Effector memory CD8-positive, alpha-beta T cell (primary cell): Measurements from ENCODE around the gene MKI67.

Source experiments
- ATAC-seq: fragments of 150-1000 bp; cut with Tn5 transposase; replicated peaks from 2 replicates; pipeline ENCODE4 v1.10.0; 2021; ENCODE audit warnings: mild to moderate bottlenecking, moderate library complexity
- DNase-seq, 3 experiments: peaks; one replicate each; pipeline ENCODE4 v3.0.0; 2021
- H3K27ac Mint-ChIP-seq, 2 donors: one replicate each; pipeline ENCODE4 v1.8.0; 2022; ENCODE audit warnings: mild to moderate bottlenecking in 2 of 2, mixed read lengths in 2 of 2, moderate library complexity in 2 of 2
- H3K27me3 Mint-ChIP-seq, 2 donors: one replicate each; pipeline ENCODE4 v1.8.0; 2022; ENCODE audit warnings: mixed read lengths in 2 of 2
- H3K36me3 Mint-ChIP-seq: one replicate; pipeline ENCODE4 v1.8.0; 2022; ENCODE audit warnings: mild to moderate bottlenecking, moderate library complexity, mixed read lengths; ENCODE audit not compliant: insufficient read depth
- H3K4me1 Mint-ChIP-seq, 2 donors: one replicate each; pipeline ENCODE4 v1.8.0; 2022; ENCODE audit warnings: low read depth in 2 of 2, mixed read lengths in 2 of 2
- H3K4me3 Mint-ChIP-seq, 2 donors: one replicate each; pipeline ENCODE4 v1.8.0; 2022; ENCODE audit warnings: mild to moderate bottlenecking in 2 of 2, mixed read lengths in 2 of 2, moderate library complexity in 2 of 2
- H3K9me3 Mint-ChIP-seq, 2 donors: one replicate each; pipeline ENCODE4 v1.8.0; 2022; ENCODE audit warnings: mixed read lengths in 2 of 2

MKI67 gene

GRCh38 chr10:128051548-128051947 is 74.7 kb downstream of the MKI67 start:
- peaks cover 75% of the 10 kb centered on the region for H3K36me3 Mint-ChIP-seq
- no peaks in the 10 kb centered on the region for H3K9me3 Mint-ChIP-seq
- ATAC-seq (no peak), DNase-seq (no peak)
- H3K27ac Mint-ChIP-seq: peak overlapping the region; percentile 99
- peaks cover 47 to 59% of the 10 kb centered on the region in 2 donors for H3K4me1 Mint-ChIP-seq
- H3K27me3 Mint-ChIP-seq: no peaks in the 10 kb centered on the region
- peak overlapping the region; percentile 27 to 87 for H3K4me3 Mint-ChIP-seq

GRCh38 chr10:128050936-128051335 is 75.3 kb downstream of the MKI67 start:
- H3K27ac Mint-ChIP-seq: peak overlapping the region; percentile 99
- DNase-seq (no peak), ATAC-seq (no peak)
- no peaks in the 10 kb centered on the region for H3K9me3 Mint-ChIP-seq
- peaks cover 53 to 59% of the 10 kb centered on the region in 2 donors for H3K4me1 Mint-ChIP-seq
- peak overlapping the region; percentile 78 to 87 for H3K4me3 Mint-ChIP-seq
- no peaks in the 10 kb centered on the region for H3K27me3 Mint-ChIP-seq
- H3K36me3 Mint-ChIP-seq: peaks cover 69% of the 10 kb centered on the region

- DNase-seq (no peak), ATAC-seq (no peak)
- H3K27ac Mint-ChIP-seq: peak overlapping the region; percentile 99
- H3K36me3 Mint-ChIP-seq: peaks cover 67% of the 10 kb centered on the region
- H3K4me1 Mint-ChIP-seq: peaks cover 54 to 59% of the 10 kb centered on the region in 2 donors
- no peaks in the 10 kb centered on the region for H3K27me3 Mint-ChIP-seq
- no peaks in the 10 kb centered on the region for H3K9me3 Mint-ChIP-seq
- peak overlapping the region; percentile 78 to 87 for H3K4me3 Mint-ChIP-seq
Observed at GRCh38 chr10:128050121-128050516, 76.1 kb downstream of the MKI67 start.

GRCh38 chr10:128049226-128050120 is 76.8 kb downstream of the MKI67 start:
- Mint-ChIP-seq H3K27me3 (no peaks in the 10 kb centered on the region), H3K4me1 (peaks cover 50 to 58% of the 10 kb centered on the region in 2 donors), H3K36me3 (peaks cover 63% of the 10 kb centered on the region)

GRCh38 chr10:128048819-128049210 is 77.4 kb downstream of the MKI67 start:
- no peaks in the 10 kb centered on the region for H3K9me3 Mint-ChIP-seq
- no peak for DNase-seq
- H3K27ac Mint-ChIP-seq: peak overlapping the region; percentile 99
- ATAC-seq: no peak
- H3K36me3 Mint-ChIP-seq: peaks cover 59% of the 10 kb centered on the region
- H3K4me3 Mint-ChIP-seq: peak overlapping the region; percentile 87 to 97
- H3K4me1 Mint-ChIP-seq: peaks cover 50 to 54% of the 10 kb centered on the region in 2 donors
- H3K27me3 Mint-ChIP-seq: no peaks in the 10 kb centered on the region

More at GRCh38 chr10:128049226-128050120, 76.8 kb downstream of the MKI67 start:
- DNase-seq (no peak), ATAC-seq (no peak)
- peak overlapping the region; percentile 99 for H3K27ac Mint-ChIP-seq
- peak overlapping the region; percentile 87 to 97 for H3K4me3 Mint-ChIP-seq
- H3K9me3 Mint-ChIP-seq: no peaks in the 10 kb centered on the region

GRCh38 chr10:128047991-128048818 is 78.0 kb downstream of the MKI67 start:
- peaks cover 54% of the 10 kb centered on the region for H3K36me3 Mint-ChIP-seq
- peak overlapping the region; percentile 87 to 97 for H3K4me3 Mint-ChIP-seq
- no peaks in the 10 kb centered on the region for H3K27me3 Mint-ChIP-seq
- H3K9me3 Mint-ChIP-seq: no peaks in the 10 kb centered on the region
- peak; percentile 38 to 61 (median 41) for DNase-seq
- peak overlapping the region; percentile 99 for H3K27ac Mint-ChIP-seq
- peak; percentile 67 for ATAC-seq
- H3K4me1 Mint-ChIP-seq: peaks cover 50 to 54% of the 10 kb centered on the region in 2 donors

GRCh38 chr10:128047351-128047750 is 78.9 kb downstream of the MKI67 start:
- H3K9me3 Mint-ChIP-seq: no peaks in the 10 kb centered on the region
- peaks cover 48 to 52% of the 10 kb centered on the region in 2 donors for H3K4me1 Mint-ChIP-seq
- no peaks in the 10 kb centered on the region for H3K27me3 Mint-ChIP-seq
- DNase-seq (peak; percentile 78 to 79 (median 79)), ATAC-seq (peak; percentile 88)
- peak overlapping the region; percentile 99 for H3K27ac Mint-ChIP-seq
- H3K36me3 Mint-ChIP-seq: peaks cover 48% of the 10 kb centered on the region
- H3K4me3 Mint-ChIP-seq: peak overlapping the region; percentile 87 to 97

GRCh38 chr10:128046953-128047290 is 79.3 kb downstream of the MKI67 start:
- peaks cover 44% of the 10 kb centered on the region for H3K36me3 Mint-ChIP-seq
- H3K4me3 Mint-ChIP-seq: peak overlapping the region; percentile 87 to 97
- DNase-seq: no peak
- ATAC-seq: no peak
- peak overlapping the region; percentile 99 for H3K27ac Mint-ChIP-seq
- no peaks in the 10 kb centered on the region for H3K27me3 Mint-ChIP-seq
- peaks cover 48 to 52% of the 10 kb centered on the region in 2 donors for H3K4me1 Mint-ChIP-seq
- no peaks in the 10 kb centered on the region for H3K9me3 Mint-ChIP-seq
